DMS153 treated with DMSO at 0.1 percent for 48 hours (cell line): ENCODE data around the gene STRADA.

ENCODE experiments used
- DNase-seq: peaks from one replicate; lab custom pipeline; 2025; ENCODE audit not compliant: unreplicated experiment; lab: John Stamatoyannopoulos, UW

STRADA gene

DNA sequence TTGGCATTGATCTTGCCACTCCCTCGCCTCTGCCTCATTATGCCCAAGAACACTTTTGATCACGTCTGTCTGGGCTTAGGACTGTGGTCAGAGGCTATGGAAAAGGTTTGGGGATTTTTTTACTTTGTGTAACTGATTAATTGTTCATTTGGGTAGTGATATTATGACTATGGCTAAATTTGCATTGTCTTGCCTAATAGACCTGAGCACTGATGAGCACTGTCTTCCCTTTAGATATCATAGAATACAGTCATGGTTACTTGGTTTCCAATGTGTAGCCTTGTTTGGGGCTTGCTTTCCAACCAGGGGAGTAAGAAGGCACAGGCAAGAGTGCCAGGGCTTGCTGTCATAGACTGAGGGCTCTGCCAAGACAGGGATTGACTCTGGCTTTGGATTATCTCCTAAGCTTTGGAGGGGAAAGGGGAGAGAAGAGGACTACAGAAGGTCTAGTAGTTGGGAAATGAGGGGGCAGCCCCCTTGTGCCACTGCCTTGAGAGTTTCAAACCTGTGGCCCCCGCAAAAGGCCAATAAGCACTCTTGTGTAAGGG, 55.4 kb downstream of the STRADA start:
- no peak for DNase-seq

DNA sequence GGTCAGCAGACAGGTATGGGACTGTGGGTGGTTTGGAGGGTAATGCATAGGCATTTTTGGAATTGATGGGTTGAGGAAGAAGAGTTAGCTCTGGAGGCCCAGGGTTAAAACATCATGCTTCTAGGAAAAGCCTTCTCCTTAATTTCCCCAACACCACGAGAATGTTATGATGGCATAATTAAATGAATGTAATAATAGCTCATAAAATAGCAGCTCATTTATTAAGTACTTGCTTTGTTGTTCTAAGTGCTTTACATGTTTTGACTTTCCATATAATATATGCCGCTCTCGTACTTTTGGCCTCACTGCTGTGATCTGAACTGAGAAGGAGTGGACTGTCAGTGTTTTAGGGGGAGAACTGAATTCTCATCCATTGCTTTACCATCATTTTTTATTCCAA, 56.0 kb downstream of the STRADA start:
- DNase-seq = no peak

GRCh38 chr17:63685041-63685440, 56.6 kb downstream of the STRADA start:
- DNase-seq = no peak

DNA sequence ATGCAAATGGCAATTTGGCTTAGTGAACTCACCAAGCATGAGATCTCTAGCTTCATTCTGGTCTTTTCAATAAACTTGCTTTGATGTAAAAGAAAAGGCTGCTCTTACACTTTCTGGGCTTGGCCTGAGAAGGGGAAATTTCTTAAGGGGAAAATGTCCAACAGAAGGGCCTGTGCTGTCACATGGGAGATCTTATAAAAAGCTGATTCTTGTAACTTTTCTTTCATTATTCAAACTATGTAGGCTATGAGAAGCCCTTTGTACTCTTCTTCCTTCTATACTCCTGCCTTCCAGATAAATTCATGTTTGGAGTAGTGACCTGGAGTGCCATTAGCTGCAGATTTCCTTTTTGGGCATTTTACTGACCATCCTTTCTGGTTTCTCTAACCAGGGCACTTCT, 58.6 kb downstream of the STRADA start:
- DNase-seq = no peak

- DNase-seq = no peak
Measured at GRCh38 chr17:63682441-63682840, 59.2 kb downstream of the STRADA start.

GRCh38 chr17:63681530-63681929, 60.1 kb downstream of the STRADA start:
- DNase-seq = no peak

DNA sequence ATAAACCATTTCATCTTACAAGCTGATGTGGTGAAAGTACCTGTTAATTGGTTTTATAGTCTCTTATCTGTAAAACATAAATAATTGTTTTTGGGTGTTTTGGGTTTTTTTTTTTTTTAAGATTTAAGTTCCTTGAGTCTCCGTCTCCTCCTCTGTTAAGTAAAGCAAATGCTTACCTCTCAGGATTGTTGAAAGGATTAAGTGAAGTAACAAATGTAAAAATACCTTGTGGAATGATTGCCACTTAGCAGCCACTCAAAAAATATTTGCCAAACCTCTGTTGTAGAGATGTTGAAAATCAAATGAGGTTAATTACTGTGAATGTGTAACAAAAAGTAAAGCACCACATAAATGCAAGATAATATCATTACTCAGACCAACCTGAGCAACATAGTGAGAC, 60.9 kb downstream of the STRADA start:
- DNase-seq = no peak

GRCh38 chr17:63679214-63679613, 62.4 kb downstream of the STRADA start:
- DNase-seq = no peak

DNA sequence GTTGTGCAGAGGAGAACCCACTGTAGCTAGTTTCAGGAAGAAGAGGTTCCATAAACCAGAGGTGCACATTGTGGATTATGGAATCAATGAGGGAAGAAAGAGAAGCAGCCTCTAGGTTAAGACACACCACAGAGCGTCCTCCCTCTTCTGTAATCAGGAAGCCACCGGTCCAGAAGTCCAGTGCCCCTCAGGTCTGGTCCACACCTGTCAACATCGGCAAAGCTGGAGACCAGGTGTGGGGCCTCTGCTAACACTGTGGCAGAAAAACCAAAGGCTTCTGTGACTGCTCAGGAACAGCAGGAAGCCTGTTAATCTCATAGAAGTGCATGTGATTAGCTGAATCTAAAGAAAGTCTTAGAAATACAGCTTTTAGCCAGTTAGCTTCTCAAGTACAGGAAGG, 65.0 kb downstream of the STRADA start:
- DNase-seq = no peak

DNA sequence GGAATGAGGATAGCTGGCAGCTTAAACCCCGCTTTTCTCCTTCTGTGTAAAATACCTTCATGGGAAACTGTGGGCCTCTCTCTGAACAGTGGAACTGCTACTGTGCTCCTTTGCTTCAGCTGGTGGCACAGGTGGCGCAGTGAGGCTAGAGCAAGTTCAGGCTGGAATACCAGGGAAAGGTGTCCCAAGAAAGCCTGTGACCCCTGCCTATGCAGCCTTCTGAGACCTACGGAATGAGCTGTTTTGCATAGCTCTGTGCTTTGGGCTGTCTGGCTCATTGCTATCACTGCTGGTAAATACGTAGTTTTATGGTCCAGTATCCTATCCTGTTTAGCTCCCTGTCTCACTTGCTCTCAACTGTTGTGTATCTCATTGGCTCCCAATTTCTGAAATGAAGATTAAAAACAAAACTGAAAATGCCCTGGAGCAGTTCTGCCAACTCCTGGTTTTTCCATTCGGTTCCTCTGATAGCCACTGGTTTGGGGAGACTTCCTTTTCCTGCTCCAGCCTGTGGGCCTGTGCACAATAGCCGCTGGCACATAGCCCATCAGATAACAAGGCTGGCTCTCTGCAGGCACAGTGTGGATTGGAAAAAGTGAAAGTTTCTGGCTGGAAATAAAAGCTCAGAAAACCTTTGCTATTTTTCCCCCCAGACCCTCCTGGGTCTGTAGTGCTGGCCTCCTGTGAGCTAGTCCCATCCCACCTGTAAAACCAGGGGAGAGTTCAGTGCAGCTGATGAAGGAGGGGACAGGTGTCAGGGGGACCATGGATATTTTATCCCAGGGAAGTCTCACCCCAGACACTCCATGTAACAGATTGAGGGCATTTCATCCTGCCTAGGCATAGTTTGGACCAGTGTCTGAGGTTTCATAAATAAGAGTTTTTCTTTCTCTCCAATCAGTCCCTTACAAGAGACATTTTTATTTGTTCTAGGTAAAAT, 65.7 kb downstream of the STRADA start:
- DNase-seq = peak; percentile 88

DNA sequence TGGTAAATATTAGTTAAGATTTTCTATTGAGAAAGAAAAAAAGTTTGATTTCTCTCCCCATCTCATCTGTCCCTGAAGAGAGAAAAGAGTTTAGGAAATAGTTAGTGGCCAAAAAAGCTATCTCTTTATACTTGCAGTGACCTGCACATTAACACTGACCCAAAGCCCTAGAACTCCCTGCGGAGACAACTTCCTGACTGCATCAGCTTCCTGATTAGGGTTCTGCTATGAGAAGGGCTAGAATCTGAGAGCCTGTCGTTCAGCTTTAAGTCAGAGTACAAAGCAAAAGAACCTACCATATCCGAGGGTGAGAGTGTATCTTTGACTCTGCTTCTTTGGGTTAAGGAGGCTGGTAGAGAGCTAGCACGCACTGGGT, 66.4 kb downstream of the STRADA start:
- DNase-seq = no peak

- DNase-seq = no peak
Measured at GRCh38 chr17:63672856-63673255, 68.7 kb downstream of the STRADA start.

GRCh38 chr17:63665527-63666214, 75.9 kb downstream of the STRADA start:
- no peak for DNase-seq

- DNase-seq = no peak
Measured at GRCh38 chr17:63659850-63660249, 81.7 kb downstream of the STRADA start.

GRCh38 chr17:63658366-63658765, 83.2 kb downstream of the STRADA start:
- no peak for DNase-seq

GRCh38 chr17:63657786-63658185, 83.8 kb downstream of the STRADA start:
- no peak for DNase-seq

- no peak for DNase-seq
Measured at GRCh38 chr17:63653050-63653449, 88.5 kb downstream of the STRADA start.
